Stimulated activated CD4-positive, alpha-beta T cell treated with anti-CD3 and anti-CD28 coated beads, Interleukin-1b, Interleukin-23, amount 100 ng/mL, for 24 hours (primary cell): Measurements from ENCODE around the gene LRP1B.
"Not testable (repeated sequence)": the region's sequence is repeated elsewhere in the genome, so short reads cannot be mapped to it uniquely, and the experiment has no call there.

Experiments used
- DNase-seq, 4 experiments: peaks; one replicate each; pipeline ENCODE4 v3.0.0-alpha.2; 2020; ENCODE audit warnings: low read depth in 4 of 4, low spot score in 1 of 4

The LRP1B gene

DNA sequence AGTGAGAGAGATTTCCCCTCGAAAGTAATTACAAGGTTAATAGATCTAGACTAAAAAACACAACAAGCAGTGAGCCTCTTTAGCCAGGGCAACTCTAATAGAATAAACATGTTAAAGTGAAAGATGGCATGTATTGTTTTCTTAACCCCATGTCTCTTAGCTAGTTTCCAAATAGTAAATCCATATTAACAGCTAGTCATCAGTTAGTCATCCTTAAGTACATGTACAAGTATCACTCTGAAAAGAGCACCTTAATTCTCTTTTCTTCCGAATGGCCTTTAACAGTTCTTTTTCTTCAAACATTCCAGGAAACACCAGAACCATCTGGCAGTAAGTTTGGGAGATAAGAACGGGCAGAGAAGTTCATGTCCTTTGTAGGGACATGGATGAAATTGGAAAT is 1480.0 kb downstream of the LRP1B start:
- DNase-seq = no peak

DNA sequence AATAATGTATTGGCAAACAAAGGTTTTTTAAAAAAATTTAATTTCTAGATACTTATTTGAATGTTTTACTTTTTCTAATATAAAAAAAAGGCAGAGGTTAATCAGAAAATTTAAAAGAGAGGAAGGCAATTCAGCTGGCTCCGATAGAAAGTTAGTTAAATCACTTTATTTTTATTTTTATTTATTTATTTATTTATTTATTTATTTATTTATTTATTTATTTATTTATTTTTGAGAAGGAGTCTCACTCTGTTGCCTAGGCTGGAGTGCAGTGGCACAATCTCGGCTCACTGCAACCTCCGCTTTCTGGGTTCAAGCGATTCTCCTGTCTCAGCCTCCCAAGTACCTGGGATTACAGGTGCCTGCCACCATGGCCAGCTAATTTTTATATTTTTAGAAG is 1480.7 kb downstream of the LRP1B start:
- DNase-seq = not testable (repeated sequence)

DNA sequence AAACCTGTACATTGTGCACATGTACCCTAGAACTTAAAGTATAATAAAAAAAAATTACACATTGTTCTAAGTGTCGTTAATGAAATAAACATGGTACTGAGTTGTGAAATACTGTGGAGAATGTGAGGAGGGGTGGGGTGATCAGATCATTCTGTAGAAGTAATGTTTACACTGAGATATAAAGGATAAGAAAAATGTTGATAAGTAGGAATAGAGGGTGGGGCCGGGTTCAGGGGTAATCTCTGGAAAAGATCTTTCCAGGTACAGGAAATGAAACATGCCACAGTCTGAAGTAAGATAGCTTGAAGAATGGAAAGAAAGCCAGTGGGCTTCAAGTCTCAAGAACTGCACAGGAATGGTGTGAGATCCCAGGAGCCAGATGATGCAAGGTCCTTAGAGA is 1482.4 kb downstream of the LRP1B start:
- no peak for DNase-seq

DNA sequence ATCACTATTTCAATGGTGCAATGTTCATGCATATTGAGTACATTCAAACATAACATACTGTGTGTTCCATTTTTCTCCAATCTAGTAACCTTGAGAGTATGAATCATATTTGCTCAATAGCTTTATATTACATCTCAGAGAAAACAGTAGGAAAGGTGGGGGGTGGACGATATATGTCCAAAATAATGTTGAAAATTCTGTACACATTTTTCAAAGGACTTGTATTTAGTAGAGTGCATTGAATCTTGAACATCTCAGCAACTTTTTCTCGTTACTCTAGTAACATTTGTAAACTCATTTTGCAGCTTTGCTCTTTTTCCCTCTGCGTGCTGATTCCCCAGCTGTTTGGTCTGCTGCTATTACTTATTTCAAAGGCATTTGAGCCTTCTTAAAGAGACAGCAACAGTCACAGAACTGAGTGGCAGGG is 1487.0 kb downstream of the LRP1B start:
- DNase-seq = no peak

DNA sequence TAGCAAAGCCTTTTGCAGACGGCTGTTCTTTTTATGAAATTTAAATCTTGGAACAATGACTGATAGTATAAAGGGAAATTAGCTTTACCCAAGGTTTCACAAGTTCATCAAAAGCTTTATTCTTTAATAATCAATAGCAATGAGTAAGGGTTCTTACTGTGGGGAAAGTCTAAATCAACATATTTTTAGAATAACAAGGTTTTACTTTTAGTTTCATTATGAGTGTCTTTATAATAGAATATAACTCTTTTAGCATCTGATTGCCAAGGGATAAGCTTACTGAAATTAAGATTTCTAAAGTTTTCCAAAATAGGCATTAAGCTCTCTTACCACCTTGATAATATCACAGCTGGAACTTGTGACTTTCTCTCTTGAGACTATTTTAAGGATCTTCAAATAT is 1489.7 kb downstream of the LRP1B start:
- no peak for DNase-seq

DNA sequence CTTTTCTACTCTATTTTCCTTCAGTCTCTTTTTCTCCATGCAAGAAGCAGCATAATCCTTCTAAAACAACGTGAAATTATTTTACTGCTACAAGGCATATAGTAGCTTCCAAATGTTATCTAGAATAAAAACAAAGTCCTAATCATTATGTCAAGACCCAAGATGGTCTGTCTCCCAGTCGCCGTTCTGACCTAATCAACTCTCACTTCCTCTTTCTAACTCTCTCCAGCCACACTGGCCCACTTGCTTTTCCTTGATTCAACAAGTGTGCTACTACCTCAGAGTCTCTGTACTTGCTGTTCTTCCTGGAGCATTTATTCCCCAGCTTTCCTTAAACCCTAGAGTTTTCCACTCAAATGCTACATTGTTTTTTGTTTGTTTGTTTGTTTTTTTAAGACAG is 1491.2 kb downstream of the LRP1B start:
- DNase-seq = no peak

DNA sequence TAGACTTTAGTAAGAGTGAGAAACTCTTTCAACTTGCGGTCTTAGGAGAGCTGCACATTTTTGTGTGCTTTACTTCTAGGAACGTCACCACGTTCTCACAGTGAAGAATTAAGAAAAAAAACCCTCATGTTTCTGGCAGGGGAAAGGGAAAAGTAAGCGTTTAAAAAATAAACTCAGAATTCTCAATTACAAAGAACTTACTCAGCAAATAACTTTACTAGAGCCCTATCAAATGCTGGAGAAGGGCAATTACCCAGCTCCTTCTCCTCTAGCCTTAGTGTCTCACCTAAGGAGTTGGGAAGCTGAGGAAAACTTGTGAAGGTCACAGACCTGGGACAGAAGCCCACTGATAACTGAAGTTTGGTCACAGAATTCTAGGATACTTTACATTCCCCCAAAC is 1500.3 kb downstream of the LRP1B start:
- no peak for DNase-seq

DNA sequence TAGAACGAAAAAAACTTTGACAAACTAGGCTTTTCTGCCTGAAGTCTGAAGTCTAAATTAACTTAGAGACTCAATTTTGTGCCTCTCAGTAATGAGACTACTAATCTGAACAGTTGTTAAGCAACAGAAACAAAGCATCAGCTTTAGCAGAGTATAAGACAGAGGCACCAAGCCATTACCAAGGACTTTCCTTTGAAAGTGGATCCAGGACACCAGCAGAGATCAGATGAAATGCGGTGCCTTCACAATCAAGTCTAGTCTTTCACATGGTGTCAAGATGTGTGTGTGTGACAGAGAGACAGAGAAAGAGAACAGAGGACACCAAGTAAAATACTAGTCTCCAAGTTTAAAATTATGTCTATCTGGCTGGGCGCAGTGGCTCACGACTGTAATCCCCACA is 1502.9 kb downstream of the LRP1B start:
- no peak for DNase-seq

DNA sequence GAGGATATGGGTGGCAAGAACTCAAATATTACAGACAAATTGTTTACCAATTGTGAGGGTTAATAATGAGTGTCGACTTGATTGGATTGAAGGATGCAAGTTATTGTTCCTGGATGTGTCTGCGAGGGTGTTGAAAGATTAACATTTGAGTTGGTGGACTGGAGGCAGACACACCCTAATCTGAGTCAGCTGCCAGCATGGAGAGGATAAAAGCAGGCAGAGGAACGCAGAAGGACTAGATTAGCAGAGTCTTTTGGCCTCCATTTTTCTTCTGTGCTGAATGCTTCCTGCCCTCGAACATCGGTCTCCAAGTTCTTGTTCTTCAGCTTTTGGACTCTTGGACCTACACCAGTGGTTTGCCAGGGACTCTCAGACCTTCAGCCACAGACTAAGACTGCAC is 1503.7 kb downstream of the LRP1B start:
- no peak for DNase-seq

DNA sequence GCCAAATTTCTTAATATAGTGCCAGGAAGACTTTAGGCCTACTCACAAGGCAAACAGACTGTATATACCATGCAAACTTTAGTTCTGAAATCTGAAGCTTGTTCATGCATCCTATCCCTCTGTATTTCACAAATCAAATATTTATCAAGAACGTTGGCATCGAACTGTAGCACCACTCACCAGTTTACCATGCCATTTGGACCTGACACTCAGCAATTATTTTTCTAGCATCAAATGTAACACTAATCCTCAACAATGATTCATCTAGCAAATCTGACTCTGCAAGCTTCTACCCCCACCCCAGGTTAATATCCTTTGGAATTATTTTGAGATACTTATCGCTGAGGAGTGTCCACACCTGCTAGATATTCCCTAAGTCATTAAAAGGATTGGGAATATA is 1506.6 kb downstream of the LRP1B start:
- no peak for DNase-seq

DNA sequence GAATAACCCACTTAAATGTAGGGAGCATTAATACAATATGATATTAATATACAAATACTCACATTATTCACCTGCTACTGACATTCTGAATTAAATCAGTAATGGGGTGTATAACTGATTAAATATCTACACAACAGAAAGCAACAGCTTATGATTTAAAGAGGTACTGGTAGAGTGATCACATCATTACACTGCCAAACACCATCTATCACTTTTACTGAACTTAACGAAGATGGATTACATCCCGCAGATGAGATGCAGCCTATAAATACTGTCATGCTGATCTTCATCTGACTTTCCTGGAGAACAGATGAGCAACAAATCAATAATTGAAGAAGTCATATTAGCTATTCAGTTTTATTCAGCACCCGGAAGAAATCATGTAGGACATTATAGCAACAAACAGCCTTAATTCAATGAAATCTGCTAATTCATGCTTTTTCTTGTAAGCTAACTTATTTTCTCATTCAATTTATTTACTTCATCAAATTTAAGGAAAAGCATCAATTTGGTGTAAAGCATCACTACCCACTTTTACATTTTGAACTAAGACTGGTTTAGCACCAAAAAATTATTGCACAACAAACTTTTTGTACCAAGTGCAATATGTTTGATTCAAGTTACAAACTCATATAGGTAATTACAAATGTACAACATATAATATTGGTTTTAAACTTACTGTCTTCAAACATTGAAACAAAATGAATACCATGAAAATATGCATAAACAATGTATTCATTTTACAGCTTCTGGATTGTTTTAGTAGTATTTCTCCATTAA is 1509.0 kb downstream of the LRP1B start:
- no peak for DNase-seq

DNA sequence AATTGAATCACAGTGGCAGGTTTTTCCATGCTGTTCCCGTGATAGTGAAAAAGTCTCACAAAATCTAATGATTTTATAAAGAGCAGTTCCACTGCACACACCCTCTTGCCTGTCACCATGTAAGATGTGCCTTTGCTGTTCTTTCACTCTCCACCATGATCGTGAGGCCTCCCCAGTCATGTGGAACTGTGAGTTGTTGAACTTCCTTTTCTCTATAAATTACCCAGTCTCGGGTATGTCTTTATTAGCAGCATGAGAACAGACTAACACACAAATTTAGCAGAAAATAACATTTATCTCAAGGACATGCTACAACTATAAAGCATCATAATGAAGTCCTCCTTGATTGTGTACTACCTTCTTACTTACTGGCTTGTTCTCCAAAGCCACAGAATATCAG is 1526.0 kb downstream of the LRP1B start:
- DNase-seq = no peak

DNA sequence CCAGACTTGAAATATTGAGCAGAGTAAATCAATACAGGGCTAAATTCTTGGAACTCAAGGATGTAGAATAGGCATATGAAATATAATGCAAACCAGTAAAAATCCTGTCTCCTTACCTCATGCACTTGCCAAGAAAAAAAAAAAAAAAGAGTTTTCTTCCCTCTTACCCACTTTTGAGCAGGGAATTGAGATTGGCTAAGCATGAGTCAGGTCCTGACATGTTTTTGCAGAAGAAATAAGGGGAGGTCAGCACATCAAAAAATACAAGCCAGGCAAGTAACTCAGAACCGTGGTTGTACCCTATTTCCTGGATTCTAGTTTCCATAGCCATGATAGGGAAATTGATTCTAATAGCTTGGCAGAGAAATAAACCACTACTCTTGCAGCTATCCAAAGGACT is 1526.7 kb downstream of the LRP1B start:
- DNase-seq = no peak

DNA sequence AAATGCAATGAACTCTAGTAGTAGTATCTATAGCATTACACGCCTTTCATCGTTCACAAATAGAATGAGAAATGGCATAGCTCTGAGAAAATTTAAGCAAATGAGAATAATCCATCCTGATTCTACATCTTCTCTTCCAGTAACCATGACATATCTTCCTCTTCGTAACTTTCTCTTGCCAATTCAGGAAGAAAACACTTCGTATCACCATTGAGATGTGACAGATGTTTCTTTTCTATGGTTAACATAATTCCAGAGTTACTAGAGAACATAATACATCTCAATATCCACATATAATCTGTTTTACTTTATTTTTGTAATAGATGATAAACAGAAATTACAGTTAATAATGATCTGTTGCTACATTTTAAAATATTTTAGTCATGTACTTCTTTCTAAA is 1527.4 kb downstream of the LRP1B start:
- no peak for DNase-seq

DNA sequence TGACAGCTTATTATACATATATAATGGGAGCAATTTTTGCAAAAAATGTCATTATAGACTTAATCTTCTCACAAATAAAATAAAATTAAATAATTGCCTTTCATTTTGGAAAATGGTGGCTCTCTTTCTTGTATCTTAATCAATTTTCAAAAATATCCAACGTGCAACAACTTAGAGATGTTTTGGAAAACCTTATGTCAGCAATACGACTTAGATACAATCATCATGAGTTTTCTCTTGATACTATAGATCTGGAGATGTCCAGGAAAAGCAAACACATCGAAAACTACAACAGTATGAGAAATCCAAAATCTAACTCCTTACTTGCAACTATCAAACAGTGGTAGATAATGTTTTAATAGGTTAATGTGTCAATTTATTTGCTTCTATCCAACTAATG is 1529.0 kb downstream of the LRP1B start:
- DNase-seq = no peak

DNA sequence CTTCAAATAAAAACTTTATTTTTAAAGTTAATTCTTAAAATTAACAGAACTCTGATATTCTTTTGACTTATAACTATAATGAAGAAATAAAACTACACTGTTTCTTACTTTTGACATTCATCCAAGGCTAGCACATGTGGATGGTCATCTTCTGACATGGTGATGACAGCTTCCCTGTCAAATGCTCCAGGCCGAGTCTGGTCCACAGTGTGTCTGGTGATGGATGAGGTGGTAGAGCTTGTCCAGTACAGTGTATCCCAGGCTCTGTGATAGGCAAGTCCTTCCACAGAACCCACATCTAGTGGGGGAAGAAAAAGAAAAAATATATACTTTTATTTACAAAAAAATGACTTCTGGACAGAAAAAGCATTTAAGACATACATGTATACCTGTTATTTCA is 1529.5 kb downstream of the LRP1B start:
- no peak for DNase-seq

DNA sequence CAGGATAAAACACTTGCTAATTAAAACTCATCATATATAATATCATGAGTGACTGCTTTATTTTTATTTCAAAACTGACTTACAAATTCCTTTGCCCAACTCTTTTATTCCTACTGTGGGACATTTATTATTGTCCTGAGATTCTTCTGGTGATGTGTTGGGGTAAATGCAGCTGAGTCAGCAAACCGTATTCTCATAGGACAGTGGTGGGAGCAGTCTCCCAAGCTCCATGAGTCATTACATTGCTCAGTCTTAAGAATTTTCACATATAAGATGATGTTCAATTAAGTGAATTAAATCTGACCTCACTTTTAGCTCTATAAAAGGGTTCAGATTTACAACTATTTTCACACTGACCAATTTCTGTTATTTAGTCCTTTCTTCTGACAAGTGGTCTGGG is 1530.7 kb downstream of the LRP1B start:
- DNase-seq = no peak

DNA sequence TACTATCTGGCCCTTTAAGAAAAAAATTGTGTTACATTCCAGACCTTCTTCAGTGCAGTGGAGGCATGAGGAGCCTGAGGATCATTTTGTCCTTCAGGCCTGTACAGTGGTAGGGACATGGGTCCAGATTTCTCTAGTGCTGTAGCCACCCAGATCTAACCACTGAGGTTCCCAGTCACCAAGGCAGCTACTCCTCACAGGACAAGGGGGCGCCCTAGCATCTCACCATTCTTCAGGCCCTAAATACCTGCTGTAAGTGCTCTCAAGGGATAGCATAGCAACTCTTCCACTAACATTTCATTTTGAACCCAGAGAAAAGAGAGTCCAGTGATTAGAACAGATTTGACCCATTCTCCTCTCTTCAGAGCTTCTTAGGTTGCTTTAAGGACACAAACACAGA is 1533.0 kb downstream of the LRP1B start:
- no peak for DNase-seq

DNA sequence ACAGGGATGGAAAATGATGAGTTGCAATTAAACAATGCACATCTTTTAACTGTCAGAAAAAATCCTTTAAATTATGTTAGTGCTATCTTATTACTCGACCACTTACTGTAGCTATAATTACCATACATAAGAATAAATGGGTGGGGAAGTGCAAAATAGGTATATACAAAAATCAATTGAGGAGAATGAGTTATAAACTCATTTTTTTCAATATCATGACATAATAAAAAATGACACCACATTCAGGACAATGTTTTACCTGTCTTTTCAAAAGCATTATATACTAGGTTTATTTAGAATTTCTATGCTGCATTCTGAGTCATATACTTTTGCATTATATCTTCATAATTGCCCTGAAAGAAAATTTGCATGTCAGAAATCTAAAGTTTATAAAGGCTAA is 1533.6 kb downstream of the LRP1B start:
- no peak for DNase-seq

DNA sequence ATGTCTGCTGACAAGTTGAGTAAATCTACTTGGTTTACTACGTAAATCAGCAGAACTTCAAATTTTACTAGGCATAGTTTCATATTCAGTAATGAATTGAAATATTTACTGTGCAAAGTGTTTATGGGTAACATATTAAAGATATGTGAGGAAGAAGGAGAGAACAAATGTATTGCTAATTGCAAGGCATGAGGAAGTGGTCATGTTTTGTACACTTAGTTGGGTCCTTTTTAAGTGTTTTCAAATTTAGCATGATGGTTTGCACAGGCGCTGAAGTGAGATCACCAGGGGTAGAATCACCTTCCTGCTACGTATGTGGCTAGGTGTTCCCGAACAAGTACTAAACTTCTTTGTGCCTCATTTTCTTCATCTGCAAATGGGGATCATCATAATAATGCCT is 1534.4 kb downstream of the LRP1B start:
- DNase-seq = no peak

DNA sequence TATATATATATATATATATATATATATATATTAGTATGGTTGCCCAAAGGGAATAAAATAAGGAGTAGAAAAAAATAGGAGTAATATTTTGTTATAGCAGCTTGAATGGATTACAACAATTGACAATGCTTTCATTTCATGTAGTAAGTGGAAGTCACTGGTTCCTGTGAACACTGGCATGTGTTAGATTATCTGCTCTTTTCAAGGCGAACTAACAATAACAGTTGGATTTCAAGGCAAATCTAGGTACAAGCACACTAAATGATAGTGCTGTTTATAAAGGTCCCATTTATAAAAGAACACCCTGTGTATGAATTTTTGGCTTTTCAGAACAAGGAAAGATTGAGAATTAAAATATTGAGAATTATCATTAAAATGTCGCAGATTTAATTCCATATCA is 1535.7 kb downstream of the LRP1B start:
- no peak for DNase-seq

DNA sequence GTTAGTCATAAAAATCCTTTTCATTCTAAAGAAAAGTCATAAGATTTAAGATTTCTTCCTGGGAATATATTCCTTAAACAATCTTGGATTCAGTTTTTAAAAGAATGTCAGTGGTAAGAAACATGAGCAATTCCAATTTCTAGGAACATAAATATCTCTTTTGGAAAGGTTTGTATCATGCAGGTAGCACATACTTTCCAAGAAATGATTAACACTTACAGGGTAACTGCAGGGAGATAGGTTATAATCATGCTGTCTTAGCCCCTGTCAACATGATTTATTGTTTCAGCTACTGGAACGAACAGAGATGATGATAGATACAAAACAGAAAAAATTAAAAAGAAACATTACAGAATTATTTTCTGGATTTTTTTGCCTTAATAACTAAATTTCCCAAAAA is 1537.7 kb downstream of the LRP1B start:
- no peak for DNase-seq

DNA sequence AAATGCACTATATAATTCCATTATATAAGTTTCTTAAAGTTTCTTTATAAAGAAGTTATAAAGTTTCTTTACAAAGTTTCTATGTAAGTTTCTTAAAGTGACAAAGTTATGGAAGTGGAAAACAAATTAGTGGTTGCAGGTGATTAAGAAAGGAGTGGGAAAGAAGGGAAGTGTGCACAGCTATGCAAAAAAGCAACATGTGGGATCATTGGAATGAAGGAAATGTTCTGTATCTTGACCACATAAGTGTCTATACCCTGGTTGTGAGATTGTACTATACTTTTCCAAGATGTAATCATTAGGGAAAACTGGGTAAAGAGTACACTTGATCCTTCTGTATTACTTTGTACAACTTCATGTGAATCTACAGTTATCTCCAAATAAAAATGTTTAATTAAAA is 1541.1 kb downstream of the LRP1B start:
- DNase-seq = no peak

DNA sequence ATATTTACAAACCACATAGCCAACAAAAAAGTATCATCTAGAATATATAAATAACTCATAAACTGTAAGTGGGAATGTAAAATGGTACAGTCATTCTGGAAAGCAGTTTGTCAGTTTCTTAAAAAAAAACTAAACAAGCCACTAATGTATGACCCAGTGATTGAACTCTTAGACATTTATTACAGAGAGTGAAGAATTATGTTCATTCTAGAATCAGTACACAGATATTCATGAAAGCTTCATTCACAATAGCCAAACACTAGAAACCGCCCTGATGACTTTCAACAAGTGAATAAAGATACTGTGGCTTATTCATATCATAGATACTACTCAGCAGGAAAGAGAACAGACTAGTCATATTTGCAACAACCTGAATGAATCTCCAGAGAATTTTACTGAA is 1541.5 kb downstream of the LRP1B start:
- no peak for DNase-seq
